GM19099 (cell line): Measurements from ENCODE around the gene CEP170B.
A peak's percentile ranks its signal among the peaks of the same experiment; 100 is the strongest.

Experiments
- POLR2A ChIP-seq: IDR thresholded peaks from 3 replicates; pipeline ENCODE4 v1.6.1; 2011; ENCODE audit warnings: low read depth; ENCODE audit not compliant: insufficient read length; ENCODE audit errors: extremely low read depth

The CEP170B gene

DNA sequence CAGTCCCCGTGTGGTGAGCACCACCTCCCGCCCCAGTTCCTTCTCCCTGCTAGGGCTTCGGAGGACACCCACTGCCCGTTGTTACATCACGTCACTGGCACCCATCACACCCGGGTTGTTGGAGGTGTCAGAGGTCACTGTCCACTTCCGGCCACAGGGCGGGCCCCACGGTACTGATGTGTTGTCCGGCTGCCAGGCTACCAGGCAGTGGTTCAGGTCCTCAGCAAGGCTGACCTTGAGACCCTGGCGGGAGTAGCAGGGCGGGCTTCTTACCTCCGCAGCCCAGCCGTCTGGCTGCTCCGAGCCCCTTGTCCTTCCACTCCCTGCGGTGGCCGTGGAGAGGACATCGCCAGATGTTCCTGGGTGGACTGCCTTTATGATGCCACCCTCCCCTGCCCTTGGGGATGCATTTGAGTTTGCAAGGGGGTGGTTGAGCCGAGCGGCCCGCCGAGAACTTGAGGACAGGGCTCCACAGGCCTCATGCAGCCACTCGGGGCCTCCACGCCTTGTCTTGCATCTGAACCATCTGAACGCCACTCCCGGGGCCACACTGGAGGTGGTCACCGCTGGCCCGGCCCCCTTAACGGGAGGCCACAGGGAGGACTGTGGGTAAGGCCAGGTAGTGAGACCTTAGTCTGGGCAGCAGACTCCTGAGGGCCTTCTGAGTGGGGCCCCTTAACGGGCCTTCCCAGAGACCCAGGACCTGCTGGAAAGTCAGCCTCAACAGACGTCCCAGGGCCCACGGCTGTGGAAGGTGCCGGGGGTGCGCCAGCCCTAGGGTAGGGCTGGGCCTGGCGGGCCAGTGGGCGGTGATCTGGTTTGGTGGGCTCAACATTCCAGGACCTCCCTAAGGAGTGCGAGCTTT is 32.5 kb downstream of the CEP170B start:
- no peak for TF ChIP-seq POLR2A

DNA sequence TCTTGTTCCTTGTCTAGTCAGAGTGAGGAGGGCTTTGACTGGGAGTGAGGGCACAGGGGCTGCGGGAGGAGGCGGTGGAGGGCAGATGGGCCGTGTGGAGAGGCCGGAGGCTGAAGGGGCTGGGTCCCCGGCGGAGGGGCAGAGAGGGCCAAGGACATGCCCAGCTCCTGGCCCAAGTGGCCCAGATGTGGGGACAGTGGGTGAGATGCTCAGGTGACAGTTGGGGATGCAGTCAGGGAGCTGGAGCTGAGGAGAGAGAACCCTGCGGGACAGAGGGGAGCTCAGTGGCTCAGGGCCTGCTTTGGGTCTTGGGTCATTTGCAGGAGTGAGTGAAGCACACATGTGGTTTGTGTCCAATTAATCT is 33.1 kb downstream of the CEP170B start:
- TF ChIP-seq POLR2A, result no peak

DNA sequence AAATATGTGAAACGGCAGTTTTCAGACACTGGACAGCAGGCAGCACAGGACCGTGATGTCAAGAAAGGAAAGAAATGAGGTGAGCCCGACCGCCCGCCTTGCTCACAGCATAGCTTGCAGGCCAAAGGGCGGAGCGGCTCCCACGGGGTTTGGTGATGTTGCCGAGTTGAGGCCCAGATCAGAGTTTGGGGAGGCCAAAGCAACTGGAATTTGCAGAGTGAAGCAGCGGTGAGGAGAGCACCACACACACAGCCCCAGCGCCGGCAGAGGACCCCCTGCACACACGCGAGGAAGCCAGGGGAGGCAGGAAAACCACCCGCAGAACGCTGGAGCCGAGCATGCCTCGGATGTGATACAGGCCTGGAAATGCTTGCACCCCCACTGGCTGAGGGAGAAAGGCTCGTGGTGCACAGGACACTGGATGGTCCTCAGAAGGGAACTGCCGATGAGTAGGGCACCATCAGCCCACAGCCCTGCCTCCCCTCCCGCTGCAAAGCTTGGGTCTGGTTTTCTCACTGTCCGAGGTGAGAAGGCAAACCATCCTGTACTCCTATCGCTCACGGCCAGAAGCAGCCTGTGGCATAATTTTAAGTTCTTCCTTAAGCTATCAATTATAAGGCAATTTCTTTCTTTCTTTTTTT is 33.9 kb downstream of the CEP170B start:
- no peak for TF ChIP-seq POLR2A

DNA sequence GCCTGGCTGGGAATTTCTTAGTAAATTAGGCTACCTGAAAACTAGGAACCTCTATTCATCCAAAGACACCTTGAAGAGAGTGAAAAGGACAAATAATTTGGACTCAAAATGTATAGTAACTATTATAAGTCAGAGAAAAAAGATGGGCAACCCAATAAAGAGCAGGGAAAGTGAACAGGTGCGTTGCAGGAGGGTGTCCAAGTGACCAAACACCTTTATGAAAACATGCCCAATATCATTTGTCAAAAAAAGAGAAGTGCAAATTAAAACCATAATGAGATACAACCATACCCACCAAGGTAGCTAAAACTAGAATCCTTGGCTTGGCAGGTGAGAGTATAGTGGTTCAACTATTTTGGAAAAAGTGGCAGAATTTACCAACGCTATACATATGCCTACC is 34.7 kb downstream of the CEP170B start:
- no peak for TF ChIP-seq POLR2A

DNA sequence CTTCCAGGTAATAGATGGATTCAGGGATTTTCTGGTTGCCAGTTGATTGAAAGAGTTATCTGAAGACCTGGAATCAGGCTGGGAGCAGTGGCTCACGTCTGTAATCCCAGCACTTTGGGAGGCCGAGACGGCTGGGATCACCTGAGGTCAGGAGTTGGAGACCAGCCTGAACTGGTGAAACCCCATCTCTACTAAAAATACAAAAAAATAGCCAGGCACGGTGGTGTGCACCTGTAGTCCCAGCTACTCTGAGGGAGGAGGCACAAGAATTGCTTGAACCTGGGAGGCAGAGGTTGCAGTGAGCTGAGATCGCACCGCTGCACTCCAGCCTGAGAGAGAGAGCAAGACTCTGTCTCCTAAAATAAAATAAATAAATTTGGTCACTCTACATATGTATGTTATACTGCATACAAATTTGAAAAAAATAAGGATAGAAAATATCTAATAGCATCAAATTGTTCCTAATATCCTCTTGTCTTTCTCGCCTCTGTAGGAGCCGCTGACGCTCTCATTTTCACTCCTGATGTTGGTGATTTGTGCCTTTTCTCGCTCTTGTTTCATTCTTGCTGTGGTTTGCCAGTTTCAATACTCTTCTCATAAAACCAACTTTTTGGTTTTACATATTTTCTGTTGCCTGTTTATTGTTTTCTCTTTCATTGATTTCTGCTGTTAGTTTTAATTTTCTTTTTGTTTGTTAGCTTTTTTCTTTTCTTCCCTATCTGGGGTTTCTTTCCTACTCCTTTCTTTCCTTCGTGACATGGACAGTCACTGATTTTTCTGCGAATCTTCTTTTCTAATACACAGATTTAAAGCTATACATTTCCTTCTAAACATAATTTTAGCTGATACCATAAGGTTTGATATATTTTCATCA is 35.8 kb downstream of the CEP170B start:
- no peak for TF ChIP-seq POLR2A

DNA sequence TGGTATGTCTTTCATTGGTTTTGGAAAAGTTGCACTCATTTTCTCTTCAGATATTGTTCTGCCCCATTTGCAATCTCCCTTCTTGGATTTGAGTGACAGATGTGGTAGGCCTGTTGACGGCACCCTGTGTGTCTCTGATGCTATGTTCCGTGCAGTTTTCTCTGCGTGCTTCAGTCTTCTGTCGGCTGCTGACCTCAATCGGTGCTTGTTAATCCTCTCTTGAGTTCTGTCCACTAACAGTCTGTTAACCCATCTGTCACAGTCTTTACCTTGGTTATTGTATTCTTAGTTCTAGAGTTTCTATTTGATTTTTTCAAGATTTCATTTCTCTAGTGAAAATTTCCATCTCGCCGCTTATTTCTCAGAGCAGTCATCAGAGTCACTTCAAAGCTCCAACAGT is 38.9 kb downstream of the CEP170B start:
- no peak for TF ChIP-seq POLR2A

DNA sequence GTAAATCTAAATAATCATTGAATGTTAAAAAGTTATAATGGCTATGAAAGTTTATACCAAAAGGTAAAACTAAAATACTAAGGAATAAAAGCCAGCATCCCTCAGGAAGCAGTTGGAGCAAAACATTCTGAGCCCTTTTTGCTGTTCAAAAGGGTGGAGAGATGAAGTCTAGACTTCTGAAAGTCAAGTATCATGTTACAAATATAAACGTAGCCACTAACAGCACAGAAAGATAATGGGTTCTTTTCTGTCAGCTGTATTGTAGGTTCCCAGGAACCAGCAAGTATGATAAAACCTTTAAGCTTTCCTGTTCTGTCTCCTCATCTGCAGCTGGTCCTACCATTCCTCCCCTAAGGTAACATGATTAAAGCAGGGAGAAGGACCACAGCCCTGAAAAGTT is 43.2 kb downstream of the CEP170B start:
- TF ChIP-seq POLR2A, result no peak

DNA sequence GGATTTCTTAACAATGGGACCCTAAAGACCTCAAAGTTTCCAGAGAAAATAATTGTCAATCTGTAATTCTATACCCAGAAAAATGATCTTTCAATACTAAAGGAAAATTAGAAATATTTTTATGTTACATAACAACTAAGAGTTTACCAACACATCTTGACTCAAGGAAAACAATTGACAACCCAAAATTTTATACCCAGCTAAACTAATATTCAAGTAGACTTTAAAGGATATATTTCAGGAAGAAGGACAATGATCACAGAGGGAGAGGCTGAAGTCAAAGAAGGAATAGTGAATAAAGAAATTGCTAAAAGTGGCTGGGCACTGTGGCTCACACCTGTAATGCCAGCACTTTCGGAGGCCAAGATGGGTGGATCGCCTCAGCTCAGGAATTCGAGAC is 47.0 kb downstream of the CEP170B start:
- TF ChIP-seq POLR2A, result no peak

DNA sequence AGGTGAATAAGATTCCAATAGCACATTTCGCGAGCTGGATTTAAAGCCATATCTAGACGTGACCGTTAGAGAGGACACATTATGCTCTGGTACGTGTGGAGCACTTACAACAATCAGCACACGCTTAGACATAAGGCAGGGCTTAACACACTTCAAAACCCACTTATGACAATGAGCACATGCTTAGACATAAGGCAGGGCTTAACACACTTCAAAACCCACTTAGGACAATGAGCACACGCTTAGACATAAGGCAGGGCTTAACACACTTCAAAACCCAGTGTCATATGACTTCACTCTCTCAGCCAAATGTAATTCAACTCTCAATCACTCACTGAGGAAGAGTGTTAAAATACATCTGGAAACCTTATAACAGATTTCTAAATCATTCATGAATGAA is 48.4 kb downstream of the CEP170B start:
- no peak for TF ChIP-seq POLR2A

DNA sequence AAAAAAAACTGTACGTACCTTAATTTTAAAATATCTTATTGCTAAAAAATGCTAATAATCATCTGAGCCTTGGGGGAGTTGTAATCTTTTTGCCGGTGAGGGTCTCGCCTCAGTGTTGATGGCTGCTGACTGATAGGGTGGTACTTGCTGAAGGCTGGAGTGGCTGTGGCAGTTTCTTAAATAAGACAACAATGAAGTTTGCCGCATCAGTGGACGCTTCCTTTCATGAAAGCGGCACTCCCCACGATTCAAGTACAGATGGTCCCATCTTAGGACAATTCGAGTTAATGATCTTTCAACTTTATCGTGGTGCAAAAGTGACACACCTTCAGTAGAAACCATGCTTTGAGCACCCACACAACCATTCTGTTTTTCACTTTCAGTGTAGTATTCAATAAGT is 52.0 kb downstream of the CEP170B start:
- no peak for TF ChIP-seq POLR2A

DNA sequence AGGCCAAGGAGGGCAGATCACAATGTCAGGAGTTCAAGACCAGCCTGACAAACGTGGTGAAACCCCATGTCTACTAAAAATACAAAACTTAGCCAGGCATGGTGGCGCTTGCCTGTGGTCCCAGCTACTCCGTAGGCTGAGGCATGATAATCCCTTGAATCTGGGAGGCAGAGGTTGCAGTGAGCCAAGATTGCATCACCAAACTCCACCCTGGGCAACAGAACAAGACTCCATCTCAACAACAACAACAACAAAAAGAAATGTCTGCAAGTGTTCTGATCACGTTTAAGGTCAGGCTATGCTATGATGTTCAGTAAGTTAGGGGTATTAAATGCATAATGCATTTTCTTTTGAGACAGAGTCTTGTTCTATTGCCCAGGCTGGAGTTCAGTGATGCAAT is 52.9 kb downstream of the CEP170B start:
- TF ChIP-seq POLR2A, result no peak

DNA sequence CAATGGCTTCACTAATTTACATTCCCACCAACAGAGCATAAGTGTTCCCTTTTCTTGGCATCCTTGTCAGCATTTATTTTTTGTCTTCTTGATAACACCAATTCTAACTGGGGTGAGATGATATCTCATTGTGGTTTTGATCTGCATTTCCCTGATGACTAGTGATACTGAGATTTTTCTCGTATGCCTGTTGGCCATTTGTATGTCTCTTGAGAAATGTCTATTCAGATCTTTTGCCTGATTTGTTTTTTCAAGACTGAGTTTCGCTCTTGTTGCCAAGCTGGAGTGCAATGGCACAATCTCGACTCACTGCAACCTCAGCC is 54.9 kb downstream of the CEP170B start:
- TF ChIP-seq POLR2A, result no peak

DNA sequence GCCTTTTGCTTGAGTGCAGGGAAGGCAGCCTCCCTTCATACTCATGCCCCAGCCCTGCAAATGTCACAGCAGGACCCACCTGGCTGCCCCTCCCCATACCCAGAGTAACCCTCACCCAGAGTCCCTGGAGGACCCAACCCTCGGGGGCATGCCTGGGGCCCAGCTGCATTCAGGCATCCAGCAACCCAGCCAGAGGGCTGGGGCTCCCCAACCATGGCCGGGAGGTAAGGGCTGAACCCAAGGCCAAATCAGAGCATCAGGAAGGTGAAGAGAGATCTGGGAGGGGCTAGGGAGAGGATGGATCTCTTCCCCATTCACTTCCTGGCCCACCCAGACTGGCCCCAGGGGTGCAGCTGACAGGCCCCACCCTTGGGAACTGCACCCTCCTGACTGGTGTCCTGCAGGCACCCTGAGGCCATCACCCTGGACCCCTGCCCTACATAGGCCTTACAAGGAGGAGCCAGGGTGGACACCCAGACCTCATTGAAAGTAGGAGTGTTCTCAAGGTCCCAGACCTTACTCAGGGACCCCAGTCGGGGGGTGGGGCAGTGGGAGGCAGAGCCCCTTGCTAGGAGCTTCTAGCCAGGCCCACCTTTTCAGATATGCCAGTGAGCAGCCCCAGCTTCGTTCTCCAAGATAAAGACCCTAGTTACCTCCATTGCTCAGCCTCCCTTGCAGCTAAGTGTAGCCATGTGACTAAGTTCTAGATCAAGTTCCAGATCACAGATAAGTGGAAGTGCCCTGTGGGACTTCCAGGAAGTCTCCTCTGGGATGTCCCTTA is 58.8 kb downstream of the CEP170B start:
- TF ChIP-seq POLR2A, result no peak

DNA sequence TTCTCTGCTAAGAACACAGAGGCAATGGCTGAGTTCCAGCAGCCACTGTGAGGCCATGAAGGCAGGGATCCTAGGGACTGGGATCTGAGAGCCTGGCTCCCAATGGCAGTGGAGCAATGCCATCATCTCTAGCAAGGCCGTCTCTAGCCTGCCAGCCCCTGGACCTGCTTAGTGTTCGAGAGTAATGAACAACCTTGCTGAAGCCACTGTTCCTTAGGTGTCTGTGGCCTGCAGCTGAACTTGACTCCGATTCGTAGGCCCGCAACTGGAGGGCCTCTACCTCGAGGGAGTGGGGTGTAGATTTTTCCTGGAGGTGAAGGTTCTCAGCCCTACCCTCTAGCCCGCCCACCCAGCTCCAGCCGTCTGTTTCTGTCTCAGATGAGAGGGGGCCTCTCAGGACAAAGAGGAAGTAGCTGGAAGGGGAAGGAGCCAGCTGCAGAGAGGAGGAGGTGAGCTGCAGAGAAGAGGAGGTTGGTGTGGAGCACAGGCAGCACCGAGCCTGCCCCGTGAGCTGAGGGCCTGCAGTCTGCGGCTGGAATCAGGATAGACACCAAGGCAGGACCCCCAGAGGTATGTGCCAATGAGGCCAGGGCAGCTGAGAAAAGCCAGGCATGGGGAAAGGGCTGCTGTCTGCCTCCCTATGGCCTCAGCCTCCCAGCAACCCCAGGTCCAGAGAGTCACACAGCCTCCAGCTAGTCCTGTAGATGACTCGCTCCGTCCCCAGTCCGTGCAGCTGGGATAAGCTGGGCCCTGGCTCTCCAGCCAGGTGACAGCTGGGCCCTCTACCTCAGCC is 59.5 kb downstream of the CEP170B start, which contains the start of gene PLD4:
TSS of gene PLD4 (plus strand) at position 459 of the 793 bp plus-strand sequence. CDS start 2,262 bp downstream, outside the sequence.
- peak; percentile 53 for TF ChIP-seq POLR2A

DNA sequence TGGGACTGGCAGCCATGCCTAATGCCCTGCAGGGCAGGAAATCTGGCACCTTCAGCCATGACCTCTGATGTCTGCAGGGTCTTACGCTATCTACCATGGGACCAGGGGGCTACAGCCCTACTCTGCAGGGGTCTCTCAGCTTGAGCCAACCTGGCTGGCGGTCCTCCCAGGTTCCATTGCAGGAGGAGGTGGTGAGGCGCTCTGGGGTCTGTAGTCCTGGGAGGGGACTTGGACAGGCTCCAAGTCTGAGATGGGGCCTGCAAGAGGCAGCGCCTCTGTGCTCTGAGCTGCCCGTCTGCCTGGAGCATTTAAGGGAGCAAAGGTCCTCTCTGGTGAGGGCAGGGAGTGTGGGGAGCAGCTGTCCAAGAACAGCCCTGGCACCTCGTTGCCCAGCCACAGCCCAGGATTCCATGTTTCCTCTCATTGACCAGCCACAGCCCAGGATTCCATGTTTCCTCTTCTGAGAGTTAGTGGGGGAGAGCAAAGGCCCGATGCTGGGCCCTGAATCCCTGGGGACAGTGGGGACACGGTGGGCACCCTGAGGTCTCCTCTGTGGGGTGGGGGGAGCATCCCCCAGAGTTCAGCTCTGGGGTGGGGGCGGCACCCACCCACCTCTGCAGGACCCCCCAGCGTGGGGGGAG is 60.3 kb downstream of the CEP170B start:
- TF ChIP-seq POLR2A, result no peak
